GM12891 (cell line): ENCODE measurements around the gene CTSF.

Experiments
- POLR2A ChIP-seq: IDR thresholded peaks from 2 replicates; pipeline ENCODE4 v1.6.1; 2011; ENCODE audit warnings: low read depth, low read length, control low read depth
- POLR2AphosphoS5 ChIP-seq: IDR thresholded peaks from 2 replicates; pipeline ENCODE4 v1.6.1; 2011; ENCODE audit warnings: low read depth, low read length, control low read depth
- POU2F2 ChIP-seq: IDR thresholded peaks from 2 replicates; pipeline ENCODE4 v1.6.1; 2011; ENCODE audit warnings: low read depth, mild to moderate bottlenecking, control low read depth, low read length, moderate library complexity
- TAF1 ChIP-seq: IDR thresholded peaks from 2 replicates; pipeline ENCODE4 v1.6.1; 2011; ENCODE audit warnings: low read depth, low read length, control low read depth

- TF ChIP-seq POLR2AphosphoS5 (no peak), POLR2A (no peak), TAF1 (no peak), POU2F2 (no peak)
Observed at GRCh38 chr11:66612458-66612857, 44.1 kb upstream of the CTSF start.
